CD4-positive, alpha-beta T cell treated with Interleukin-21 for 1 hour (primary cell): ENCODE measurements around the gene USP36.

ENCODE experiments used
- DNase-seq: peaks from one replicate; pipeline ENCODE4 v3.0.0-alpha.2; 2020

Gene USP36

DNA sequence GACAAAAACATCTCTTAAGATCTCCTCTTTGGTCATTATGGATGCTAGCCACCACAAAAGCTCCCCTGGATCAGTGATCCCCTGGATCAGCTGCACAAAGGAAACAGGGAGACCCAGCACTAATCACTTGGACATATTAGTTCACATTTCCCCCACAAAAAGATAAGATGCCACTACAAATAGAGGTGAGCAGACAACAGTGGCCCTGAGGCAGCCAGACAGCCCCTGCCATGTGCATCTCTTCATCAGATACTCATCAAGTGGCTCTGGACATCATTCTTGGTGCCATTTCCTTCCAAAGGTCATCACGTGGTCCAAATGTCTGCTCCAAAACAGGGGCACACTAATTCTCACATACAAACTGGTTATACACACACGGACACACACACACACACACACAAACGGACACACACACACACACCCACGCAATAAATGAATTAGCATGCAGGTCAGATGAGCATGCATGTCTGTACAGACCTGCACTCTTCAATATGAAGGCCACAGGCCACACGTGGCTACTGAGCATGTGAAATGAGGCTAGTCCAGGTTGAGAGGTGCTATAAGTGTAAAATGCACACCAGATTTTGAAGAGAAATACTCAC lies 4.1 kb downstream of the USP36 start:
- DNase-seq, result no peak

DNA sequence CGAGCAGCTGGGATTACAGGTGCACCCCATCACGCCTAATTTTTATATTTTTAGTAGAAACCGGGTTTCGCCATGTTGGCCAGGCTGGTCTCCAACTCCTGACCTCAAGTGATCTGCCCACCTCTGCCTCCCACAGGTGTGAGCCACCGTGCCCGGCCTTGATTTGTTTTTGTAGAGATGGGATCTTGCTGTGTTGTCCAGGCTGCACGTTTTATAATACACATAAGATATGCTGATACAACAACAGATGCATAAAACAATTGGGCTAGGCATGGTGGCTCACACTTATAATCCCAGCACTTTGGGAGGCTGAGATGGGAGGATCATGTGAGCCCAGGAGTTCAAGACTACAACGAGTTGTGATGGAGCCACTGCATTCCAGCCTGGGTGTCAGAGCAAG lies 6.0 kb downstream of the USP36 start:
- DNase-seq, result no peak

DNA sequence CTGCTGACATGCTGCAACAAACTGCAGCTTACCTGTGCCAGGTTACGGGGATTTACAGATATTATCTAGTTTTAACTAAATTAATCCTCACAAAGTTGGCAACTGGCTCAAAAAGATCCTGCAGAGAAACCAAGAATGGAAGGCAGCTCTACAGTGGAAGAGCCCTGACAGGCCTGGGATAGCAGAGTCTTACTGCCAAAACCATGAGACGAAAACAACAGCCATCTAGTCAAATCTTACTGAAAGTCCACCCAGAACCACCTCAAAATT lies 8.1 kb downstream of the USP36 start:
- DNase-seq, result no peak

DNA sequence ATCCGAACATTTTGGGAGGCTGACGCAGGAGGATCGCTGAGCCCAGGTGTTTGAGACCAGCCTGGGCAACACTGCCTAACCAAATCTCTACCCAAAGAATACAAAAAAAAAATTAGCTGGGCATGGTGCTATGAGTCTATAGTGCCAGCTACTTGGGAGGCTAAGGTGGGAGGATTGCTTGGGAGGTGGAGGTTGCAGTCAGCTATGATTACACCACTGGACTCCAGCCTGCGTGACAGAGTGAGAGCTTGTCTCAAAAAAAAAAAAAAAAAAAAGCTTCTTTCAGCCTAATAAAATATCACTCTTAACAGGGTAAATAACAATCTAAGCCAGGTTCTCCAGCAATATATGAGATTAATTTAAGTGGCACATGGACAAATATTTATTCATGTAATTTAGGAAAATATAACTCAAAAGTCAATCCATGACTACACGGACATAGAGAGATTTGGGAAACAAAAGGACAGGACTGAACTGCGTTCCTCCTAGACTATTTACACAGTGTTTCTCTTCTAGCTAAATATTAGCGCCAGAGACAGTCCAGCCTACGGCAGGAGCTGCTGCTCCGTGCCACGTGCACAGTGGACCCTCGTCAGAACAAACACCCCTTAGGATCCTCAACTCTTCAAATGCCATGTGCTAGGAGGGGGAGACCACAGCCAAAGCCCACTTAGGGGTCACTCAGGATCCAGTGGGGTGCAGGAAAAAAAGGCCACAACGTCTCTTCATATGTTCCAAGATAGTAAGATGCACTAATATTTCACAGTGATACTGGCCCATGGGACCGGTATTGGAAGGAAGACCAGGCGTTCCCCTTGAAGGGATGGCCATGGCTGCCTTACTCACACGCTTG lies 8.7 kb downstream of the USP36 start:
- no peak for DNase-seq

DNA sequence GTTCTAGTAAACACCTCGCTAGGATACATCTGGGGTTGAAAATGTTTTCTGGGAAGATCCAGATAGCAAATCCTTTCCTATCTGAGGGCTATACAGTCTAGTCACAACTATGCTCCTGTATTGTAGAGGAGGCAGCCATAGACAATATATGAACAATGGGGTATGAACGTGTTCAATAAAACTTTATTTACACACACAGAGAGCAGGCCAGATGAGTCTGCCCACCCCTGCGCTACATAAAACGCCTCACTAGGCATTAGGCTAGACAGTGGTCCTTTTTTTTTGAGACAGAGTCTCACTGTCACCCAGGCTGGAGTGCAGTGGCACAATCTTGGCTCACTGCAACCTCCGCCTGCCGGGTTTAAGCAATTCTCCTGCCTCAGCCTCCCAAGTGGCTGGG lies 11.1 kb downstream of the USP36 start:
- no peak for DNase-seq

DNA sequence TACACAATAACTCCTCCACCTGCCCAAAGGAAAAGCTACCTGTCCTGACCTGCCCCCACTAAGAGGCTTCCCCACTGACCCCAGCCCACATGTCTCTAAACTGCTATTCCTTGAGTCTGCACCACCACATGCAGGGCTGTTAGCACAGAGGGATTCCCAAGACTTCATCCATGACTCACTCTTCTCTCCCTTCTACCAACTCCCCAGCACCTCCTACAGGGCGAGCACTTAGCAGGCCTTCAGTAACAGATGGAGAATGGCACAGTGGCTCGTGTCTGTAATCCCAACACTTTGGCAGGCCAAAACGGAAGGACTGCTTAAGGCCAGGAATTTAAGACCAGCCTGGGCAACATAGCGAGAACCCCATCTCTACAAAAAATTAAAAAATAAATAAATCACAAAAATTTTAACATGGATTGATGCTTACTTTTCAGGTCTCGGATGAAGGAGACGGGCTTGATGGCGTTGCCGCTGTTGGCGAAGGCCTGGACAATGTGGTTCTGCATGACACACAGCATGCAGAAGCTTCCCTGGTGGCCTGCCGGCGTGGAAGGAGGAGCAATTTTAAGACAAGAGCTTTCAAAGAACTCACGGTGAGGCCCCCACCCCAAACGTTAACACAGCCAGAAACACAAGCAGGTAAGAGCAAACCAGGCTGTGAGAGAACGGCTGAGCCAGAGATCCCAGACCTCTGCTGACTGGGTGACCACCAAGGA lies 12.0 kb downstream of the USP36 start:
- DNase-seq, result no peak

DNA sequence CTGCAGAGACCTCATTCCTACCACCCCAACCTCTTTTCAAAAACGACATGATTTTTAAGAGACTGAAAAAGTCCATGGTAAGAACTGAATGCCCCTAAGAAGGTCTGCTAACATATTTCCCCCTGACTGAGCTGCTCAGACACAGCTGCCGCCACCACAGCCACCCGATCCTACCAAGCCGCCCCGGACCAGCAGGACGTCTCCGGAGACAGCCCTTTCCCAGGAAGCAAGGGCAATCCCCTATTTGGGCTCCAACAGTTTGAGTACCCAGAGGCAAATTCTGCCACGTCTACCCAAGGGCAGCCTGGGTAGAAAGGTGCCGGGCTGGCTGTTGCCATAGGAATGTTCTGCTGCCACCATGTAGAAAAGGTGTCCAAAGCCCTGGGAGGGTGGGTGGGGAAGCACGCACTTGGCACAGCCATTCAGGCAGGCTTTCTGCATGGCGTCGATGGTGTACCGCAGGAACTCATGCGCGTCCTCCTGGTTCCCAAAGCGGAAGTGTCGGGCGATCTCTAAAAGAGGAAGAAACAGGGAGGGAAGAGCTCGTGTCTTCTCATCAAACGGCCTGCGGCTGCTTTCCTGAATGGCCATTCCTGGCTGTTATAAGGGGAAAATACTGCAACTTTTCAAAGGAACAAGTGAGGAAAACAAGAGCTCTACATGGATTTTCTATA lies 13.6 kb downstream of the USP36 start:
- DNase-seq, result no peak

DNA sequence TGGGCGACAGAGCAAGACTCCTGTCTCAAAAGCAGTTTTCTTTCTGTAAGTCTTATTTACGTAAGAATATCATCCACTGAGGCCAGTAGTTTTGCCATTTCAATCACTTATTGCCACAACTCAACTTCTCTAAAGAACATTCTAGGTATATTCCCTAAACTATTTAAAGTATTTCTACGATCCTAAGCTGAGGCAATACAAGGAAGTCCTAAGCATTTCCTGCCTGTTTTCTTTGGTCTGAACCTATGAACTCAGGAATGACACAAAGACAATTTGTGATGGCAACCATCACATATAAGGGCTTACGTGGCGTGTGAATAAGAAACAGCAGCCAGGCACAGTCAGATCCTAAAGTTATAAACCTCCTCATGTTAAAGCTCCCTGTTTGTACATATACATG lies 14.2 kb downstream of the USP36 start:
- DNase-seq, result no peak

DNA sequence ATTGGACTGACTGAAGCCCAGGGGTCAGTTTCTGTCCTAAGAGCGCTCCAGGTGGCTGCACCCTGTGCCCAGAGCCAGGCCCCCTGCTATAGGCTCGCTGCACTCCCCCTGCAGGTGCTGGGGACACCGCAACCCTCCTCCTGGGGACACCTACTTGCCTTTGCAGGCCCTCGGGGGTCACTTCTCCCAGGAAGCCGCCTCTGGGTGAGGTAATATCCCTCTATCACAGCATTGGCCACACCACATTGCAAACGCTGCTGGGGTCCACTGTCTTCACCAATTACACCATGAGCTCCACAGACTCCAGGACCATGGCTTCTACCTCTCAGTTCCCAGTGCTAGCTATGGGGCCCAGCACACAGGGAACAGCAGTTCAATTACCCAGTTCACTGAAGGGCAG lies 14.9 kb downstream of the USP36 start:
- no peak for DNase-seq

DNA sequence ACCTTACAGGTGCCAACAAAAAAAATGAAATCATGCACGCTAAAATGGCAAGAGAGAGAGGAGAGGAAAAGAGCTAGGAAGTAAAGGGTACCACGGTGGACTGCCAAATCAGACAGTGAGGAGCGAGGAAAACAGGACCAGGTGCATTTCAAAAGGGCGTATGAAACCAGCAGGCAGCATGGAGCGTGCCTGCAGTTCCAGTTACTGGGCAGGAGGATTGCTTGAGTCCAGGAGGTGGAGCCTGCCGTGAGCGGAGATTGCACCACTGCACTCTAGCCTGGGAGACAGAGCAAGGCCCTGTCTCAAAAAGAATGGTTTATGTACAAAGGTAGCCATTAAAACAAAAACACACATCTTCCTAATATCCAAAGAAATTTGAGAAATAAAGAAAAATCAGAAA lies 16.4 kb downstream of the USP36 start:
- no peak for DNase-seq

DNA sequence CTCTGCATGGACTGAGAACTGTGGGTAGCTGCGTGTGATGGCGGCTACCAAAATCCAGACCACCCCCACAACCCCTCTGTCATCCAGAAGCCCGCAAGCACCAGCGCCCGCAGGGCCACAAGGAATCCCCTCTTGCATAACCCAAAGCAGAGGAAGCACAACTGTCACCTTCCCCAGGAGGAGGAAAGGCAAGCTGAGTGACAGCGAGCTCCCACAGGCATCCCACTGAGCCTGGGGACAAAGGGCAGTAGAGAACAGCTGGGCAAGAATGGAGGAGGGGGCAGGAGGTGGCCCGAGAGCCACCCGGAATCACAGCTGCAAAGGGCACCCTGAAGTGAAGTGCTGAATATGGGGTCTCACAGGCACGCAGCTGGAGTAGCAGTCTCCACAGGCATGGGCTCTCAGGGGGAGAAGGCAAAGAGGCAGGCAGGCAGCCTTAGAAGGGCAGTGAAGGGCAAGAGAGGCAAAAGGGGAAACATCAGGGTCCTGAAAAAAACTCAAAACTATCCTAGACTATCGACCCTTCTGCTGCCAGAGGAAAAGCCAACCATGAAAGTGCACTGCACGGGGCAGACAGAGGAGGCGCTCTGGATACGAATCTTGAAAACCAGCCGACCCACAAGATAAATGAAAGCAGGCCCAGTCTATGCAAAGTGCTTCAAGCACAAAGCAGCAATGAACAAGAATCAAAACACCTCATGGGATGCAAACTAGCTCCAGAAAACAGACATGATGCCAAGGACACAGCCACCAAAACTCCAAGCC lies 17.1 kb downstream of the USP36 start:
- no peak for DNase-seq

DNA sequence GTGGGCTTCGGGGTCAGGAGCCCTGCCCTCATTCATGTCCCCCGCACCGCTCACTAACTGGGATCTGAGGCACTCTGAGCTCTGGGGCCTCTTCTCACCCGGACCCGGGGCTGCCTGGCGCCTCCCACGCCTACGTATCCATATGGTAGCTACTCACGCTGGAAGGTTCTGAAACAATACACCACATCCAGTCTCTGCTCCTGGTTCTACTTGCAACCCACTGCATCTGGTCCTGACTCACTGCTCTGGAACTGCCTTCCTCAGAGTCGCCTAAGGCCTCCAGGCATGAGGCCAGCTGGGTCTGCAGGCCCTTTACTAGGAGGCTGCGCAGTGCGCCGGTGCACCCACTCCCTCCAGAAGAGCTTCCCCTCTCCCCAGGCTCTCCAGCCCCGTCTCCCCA lies 18.1 kb downstream of the USP36 start:
- no peak for DNase-seq

DNA sequence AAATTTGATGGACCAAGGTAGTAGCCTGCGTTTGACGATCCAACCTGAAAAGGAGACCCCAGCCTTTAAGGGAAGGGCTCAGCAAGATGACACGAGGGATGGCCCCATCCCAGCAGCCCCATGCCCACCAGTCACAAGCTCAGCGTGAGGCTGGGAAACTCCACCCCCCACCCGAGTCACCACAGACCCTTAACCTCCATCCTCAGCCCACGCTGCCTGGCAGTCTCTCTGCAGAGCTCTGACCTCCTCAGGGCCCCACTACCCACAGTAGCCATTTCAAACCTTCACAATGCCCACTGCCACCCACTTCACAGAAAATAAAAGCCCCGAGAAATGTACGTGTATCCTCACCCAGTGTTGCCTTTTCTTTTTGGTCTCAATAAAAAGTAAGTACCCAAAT lies 18.7 kb downstream of the USP36 start:
- DNase-seq, result no peak

DNA sequence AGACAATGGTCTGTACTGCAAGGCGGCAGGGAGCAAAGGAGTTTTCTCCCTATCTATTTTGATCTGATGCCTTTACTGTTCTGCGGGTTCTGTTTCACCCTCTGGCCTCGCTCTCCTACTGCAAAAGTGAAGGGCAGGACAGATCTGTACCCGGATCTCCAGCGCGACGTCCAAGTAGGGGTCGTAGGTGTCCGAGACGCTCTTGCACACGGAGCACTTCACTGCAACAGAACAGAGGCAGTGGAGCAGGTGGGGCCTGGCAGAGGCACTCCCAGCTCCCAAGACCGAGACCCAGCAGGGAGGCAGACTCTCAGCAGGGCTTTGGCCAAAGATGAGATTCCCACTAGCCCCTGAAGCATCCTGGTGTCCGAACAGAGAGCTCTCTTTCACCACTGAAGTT lies 19.8 kb downstream of the USP36 start:
- no peak for DNase-seq

DNA sequence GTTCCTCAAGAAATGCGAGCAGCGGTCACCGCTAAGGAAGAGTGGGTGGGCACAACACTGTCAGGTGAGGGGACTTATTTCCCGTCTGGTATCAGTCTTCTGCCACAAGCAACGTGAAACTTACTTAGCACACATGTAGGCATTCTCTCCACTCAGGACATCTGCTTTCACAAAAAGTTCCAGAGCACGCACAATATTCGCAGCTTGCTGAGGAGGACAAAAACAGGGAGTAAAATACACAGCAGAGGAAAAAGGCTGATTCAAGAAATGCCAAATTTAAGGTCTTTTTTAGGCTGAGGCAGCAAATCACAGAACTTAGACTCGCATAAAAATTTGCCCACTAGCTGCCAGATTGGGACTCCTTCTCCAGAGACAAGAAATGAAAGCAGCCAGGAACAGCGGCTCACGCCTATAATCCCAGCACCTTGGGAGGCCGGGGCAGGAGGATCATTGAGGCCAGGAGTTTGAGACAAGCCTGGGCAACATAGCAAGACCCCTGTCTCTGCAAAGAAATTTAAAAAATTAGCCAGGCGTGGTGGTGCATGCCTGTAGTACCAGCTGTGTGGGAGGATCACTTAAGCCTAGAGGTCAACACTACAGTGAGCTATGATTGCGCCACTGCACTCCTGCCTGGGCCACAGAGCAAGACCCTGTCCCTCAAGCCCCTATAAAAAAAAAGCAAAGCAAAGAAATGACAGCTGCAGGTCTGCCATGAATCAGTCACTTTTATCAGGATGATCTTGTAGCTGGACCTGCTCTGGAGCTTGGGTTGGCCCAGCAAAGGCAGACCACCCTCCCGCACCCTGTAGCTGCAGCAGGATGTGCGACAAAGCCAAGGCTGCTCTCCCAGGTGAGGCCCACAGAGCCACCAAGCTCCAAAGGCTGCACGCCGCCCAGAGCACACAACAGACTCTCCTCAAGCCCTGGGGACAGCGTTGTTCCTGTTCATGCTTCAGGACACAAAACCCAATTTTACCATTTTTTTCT lies 20.5 kb downstream of the USP36 start:
- no peak for DNase-seq

DNA sequence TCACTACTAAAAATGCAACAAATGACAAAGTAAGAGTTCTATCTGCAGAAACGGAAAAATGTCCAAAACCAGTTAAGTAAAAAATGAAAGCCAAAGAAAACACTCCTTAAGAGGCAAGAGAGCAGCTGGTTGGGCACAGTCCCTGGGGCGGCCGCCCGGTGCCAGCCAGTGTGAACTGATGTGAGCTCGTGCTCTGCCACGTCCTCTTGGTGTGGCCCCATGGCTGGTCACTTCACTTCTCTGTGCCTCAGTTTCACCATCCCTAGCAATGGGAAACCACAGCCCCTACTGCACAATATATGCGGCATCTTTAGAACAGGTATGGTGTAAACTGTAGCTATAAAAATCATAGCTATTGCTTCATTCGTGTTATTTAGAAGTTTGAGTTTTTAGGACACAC lies 21.2 kb downstream of the USP36 start:
- no peak for DNase-seq

DNA sequence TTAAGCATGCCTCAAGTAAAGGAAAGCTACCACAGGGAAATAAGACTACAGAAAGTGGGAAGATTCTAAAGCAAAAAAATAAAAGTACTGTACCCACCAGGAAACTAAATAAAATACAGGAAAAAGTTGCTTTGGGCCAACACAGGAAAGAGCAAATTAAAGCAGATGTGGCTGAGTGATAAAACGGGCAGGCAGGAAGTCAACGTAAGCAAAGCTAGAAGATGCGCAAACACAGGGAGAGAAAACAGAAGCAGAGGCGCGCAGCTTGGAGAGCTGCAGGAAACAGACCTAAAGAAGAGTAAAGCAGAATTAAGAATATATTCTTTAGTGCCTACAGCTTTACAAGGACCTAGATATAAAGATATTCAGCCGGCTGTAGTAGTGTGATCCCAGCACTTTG lies 21.7 kb downstream of the USP36 start:
- DNase-seq, result peak; percentile 76

DNA sequence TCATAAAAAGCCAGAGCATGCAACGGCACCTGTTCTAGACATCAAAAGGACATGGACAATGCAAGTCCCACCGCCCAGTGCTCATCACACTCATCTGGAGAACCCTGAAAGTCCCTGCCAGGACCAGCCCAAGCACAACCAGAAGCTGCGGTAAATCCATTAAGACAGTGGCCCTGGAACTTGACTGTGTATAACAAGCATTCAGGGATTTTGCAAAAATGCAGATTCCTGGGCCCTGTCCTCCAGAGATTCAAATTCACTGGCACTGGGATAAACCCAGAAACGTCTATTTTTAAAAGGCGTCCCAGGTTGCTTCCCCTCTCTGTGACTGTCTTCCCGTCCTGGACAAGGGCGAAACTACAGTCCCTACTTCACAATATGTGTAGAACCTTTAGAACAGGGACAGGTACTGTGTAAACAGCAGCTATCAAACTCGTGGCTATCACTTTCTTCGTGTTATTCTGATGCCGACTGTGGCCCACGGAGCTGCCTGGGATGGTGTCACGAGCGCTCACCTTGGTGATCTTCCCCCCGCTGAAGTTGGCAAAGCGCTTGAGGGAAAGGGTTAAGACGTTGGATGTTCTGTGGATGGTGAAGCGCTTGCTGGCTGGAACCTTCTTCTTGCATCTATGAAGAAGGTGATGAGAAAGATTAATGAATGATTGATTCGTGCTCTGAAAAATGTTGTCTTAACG lies 22.3 kb downstream of the USP36 start:
- DNase-seq, result no peak

DNA sequence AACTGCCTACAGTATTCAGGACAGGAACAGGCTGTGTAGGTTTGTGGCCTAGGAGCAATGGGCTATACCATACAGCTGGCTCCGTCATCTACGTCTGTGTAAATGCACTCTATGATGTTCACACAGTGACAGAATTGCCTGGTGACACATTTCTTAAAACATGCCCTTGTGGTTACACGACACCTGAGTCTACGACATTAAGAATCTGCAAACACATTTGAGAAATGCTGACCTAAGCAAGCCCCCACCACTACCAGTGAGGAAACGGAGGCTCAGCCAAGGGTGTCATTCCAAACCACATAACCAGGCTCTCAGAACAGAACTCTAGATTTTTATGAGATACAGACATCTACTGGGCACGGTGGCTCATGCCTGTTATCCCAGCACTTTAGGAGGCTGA lies 23.5 kb downstream of the USP36 start:
- peak; percentile 88 for DNase-seq

DNA sequence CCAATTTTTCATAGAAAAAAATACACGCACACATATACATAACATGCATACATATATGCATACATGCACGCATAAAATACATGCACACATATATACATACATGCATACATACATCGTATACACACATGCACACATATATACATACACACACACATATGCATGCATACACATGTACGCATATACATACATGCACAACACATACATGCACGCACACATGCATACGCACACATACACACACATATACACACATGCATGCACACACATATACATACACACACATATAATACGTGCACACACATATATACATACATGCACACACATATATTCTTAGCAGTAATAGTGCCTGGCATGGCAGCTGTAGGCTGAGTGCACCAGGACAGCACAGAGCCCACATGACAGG lies 24.9 kb downstream of the USP36 start:
- no peak for DNase-seq

DNA sequence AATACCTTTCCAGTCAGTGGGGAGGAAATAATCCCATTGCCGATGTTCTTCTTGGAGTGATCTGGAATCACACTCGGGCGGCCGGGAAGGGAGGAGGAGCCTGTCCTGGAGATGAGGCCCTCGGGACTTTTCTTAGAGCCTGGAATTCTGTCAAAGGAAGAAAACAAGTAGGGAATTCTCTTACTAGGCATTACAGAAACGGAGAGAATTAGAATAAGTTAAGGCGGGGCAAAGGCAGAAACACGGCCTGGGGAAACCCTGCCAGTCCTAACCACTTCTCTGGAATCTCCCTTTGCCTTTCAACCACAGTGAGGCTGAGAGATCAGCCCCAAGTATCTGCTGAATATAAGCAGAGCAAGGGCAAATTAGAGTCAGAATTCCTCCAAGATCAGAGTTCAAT lies 27.8 kb downstream of the USP36 start:
- no peak for DNase-seq
